NCI-H748 (cell line): ENCODE data around the gene NOP10.
"Not testable (repeated sequence)": the region's sequence is repeated elsewhere in the genome, so short reads cannot be mapped to it uniquely, and the experiment has no call there.

ENCODE experiments used
- DNase-seq: peaks from one replicate; lab custom pipeline; 2025; ENCODE audit not compliant: unreplicated experiment; lab: John Stamatoyannopoulos, UW

NOP10 gene

DNA sequence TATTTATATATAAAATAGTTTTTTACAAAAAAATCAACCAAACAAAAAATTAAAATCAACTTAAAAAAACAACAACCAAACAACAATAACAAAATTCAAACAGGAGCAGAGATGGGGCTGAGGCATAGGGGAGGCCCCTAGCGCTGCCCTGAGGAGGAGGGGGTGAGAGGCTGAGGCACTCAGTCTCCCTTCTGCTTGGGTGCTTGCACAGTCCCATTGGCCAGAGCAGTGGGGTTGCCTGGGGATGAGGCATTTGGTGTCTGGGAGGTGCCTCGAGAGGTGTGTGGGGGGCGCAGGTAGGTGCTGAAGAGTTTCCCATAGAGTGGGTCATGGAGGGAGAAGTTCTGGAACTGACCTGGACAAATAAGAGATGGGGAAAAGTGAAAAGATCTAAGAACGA is 16.0 kb upstream of the NOP10 start:
- no peak for DNase-seq

DNA sequence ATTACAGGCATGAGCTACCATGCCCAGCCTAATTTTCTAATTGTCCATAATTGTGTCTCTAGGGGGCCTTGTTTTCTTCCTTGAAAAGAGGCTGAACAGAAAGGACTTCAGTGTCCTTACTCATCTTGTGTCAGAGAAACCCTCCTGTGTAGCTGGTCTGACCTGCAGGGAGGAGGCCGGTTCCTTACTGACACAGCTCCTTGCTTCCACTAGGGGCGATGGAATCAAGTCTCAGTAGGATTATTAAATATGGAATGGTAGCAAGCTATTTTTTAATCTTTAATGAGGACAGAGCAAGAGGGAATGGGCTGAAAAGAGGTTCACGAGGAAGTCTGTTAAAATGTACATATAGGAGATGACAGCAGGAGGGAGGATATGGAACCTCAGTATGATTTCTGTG is 15.4 kb upstream of the NOP10 start:
- no peak for DNase-seq

DNA sequence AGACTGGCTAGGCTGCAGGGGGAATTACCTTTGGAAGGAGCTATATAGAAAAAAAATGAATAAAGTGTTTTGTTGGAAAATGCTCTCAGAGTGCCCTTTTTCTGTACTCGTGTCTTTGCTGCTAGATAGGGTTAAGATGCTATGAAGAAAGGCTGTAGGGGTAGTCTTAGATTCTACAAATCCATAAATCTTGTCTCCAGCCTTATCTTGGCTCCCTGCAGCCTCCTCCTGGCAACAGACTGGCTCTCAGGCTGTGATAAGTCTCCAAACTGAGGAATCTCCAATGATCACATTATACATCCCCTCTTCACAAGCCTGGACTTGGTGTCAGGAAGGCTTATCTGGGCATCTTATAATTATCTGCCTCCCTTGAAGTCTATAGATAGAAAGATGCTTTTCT is 14.7 kb upstream of the NOP10 start:
- DNase-seq = no peak

DNA sequence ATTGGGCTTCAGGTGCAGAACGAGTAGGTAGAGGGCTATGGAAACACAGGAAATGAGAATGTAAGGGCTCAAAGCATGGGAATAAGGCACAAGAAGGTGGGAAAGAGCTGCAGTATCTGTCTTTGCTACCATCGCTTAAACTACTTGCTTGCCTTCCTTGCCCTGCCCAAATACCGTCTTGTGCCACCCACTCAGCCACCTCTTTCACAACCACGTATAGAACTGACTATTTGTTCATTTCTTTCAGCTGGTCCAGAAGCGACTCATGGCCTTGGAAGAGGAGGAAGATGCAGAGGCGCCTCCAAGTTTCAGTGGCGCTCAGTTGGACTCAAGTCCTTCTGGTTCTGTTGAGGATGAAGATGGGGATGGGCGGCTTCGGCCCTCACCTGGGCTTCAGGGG is 12.3 kb upstream of the NOP10 start:
- DNase-seq = no peak

DNA sequence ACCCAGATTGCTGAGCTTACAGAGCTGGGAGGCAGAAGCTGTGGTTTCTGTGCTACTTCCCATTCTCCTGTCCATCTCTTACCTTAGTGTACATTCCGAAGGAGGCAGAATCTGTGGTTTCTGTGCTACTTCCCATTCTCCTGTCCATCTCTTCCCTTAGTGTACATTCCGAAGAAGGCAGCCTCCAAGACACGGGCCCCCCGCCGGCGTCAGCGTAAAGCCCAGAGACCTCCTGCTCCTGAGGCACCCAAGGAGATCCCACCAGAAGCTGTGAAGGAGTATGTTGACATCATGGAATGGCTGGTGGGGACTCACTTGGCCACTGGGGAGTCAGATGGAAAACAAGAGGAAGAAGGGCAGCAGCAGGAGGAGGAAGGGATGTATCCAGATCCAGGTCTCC is 11.3 kb upstream of the NOP10 start:
- DNase-seq = no peak

DNA sequence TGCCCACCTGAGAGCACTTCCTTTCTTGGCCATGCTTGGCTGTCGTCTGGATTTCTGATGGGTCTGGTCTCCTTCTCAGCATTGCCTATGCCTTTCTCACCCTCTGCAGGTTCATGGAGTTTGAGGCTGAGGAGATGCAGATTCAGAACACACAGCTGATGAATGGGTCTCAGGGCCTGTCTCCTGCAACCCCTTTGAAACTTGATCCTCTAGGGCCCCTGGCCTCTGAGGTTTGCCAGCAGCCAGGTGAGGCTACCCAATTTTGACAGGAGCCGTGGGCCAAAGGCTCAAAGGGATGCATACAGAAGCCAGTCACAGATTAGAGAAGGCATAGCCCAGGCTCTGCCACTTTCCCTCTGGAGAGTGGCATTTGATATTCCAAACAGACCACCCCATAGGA is 10.7 kb upstream of the NOP10 start:
- no peak for DNase-seq

DNA sequence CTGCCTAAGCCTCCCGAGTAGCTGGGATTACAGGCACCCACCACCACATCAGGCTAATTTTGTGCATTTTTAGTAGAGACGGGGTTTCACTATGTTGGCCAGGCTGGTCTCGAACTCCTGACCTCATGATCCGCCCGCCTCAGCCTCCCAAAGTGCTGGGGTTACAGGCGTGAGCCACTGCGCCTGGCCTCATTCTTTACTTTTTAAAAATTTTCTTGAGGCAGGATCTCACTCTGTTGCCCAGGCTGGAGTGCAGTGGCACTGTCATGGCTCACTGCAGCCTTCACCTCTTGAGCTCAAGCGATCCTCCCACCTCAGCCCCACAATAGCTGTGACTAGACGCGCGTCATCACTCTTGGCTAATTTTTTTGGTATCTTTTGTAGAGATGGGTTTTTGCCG is 10.1 kb upstream of the NOP10 start:
- DNase-seq = not testable (repeated sequence)

DNA sequence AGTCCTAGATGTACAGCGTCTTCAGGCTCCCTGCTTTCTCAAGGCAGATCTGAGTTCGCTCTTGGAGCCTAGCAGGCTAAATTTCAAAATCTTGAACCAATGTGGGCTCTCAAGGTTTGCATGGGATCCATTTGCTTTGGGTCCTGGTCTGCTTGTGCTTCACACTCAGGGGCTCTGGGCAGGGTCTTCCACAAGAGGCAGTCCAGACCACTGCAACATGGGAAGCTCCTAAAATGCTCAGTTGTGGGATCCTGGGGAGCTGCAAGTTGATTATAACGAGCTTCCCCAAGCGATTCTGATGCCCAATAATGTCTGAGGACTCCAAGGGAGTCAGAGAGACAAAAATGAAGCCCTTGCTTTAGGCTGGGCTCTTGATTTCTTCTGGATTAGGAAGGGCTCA is 6.8 kb upstream of the NOP10 start:
- DNase-seq = no peak

DNA sequence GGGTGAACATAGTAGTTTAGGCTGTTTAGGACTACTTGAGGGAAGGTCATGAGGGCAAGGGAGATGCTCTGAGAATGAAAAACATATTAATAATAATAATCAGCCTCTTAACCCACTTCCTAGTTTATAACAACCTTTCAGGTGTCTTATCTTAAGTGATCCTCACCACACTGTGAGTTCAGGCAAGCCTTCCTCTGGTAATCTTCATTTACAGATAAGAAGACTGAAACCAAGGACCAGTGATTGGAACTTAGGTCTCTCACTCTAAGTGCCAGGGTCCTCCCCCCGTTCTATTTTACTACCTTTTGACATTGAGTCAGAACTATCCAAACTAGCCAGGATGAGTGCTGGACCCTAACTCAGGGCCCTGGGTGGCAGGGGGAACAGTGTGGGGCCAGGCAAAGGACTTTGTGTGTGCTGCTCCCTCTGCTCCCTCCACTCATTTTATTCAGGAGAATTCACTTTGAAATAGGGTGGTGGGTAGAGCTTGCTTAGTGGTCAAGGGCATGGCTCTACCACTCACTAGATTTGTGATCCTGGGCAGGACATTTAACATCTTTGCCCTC is 5.9 kb upstream of the NOP10 start:
- no peak for DNase-seq

DNA sequence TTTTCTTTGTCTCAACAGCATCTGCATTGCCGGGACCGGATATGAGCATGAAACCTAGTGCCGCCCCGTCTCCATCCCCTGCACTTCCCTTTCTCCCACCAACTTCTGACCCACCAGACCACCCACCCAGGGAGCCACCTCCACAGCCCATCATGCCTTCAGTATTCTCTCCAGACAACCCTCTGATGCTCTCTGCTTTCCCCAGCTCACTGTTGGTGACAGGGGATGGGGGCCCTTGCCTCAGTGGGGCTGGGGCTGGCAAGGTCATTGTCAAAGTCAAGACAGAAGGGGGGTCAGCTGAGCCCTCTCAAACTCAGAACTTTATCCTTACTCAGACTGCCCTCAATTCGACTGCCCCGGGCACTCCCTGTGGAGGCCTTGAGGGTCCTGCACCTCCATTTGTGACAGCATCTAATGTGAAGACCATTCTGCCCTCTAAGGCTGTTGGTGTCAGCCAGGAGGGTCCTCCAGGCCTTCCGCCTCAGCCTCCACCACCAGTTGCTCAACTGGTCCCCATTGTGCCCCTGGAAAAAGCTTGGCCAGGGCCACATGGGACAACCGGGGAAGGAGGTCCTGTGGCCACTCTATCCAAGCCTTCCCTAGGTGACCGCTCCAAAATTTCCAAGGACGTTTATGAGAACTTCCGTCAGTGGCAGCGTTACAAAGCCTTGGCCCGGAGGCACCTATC is 5.2 kb upstream of the NOP10 start:
- DNase-seq = no peak

DNA sequence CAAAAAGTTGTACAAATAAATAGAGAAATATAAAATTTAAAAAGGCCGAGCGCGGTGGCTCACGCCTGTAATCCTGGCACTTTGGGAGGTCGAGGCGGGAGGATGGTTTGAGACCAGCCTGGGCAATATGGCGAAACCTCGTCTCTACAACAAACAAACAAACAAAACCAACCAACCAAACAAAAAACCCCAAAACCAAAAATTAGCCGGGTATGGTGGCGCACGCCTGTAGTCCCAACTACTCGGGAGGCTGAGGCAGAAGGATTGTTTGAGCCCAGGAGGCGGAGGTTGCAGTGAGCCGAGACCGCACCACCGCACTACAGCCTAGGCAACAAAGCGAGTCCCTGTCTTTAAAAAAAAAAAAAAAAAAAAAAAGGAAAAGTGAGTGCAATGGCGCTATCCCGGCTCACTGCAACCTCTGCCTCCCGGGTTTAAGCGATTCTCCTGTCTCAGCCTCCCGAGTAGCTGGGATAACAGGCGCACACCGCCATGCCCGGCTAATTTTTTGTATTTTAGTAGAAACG is 661 bp downstream of the NOP10 start:
- DNase-seq = not testable (repeated sequence)

DNA sequence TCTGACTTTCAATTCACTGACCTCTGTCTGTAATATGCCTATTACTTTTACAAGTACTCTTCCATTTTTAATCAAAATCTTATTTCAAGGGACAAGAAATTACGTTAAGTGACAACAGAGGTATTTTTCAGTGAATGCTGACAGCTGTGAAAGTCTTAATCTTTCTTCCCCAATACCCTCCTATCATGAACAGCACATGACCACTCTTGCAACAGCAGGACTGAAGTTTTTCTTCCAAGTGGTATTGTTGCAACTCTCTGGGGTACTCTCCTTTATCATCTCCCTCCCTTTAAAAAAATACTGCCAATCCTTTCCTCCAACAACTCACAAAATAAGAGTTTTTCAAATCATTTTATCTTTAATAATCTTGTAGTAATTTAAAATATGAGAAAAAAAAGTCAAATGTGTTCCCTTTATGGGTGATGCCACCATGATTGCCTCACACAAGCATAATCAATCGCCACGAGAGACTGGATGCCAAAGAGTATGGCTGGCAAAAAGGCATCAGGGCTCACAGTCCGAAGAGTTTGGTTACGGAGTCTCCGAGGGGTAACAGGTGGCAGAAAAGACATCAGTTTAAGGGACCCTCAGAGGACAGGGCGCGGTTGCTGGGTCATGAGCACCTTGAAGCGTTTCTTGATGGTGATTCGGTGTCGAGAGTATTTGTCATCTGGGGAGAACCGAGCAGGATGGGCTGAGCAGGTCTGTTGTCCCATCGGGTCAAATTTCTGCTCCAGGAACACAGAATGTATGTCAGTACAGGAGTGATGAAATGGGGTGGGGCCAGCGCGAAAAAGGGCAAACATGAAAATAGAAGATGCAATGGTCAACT is 1.3 kb downstream of the NOP10 start:
- no peak for DNase-seq

DNA sequence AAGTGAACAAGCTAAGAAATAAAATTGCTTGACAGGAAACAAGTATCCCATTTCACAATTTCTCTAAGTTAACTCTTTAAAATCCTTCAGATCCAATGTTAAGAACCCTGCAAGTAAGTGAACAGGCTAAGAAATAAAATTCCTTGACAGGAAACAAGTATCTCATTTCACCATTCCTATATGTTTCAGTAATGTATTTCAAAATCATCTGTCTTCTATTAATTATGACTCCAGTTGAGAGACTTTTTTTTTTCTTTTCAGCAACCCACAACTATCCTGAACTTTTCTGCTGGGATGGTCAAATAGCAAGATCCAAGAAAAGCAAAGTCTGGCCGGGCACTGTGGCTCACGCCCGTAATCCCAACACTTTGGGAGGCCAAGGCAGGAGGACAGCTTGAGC is 3.0 kb downstream of the NOP10 start:
- DNase-seq = no peak

DNA sequence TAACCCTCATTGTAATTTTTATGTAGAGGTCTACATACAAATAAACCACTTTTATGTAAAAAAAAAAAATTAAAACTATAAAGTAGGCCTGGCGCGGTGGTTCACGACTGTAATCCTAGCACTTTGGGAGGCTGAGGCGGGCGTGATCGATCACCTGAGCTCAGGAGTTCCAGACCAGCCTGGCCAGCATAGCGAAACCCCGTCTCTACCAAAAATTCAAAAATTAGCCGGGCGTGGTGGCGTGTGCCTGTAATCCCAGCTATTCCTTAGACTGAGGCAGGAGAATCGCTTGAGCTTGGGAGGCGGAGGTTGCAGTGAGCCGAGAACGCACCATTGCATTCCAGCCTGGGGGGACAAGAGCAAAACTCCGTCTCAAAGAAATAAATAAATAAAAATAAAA is 4.6 kb downstream of the NOP10 start:
- no peak for DNase-seq

DNA sequence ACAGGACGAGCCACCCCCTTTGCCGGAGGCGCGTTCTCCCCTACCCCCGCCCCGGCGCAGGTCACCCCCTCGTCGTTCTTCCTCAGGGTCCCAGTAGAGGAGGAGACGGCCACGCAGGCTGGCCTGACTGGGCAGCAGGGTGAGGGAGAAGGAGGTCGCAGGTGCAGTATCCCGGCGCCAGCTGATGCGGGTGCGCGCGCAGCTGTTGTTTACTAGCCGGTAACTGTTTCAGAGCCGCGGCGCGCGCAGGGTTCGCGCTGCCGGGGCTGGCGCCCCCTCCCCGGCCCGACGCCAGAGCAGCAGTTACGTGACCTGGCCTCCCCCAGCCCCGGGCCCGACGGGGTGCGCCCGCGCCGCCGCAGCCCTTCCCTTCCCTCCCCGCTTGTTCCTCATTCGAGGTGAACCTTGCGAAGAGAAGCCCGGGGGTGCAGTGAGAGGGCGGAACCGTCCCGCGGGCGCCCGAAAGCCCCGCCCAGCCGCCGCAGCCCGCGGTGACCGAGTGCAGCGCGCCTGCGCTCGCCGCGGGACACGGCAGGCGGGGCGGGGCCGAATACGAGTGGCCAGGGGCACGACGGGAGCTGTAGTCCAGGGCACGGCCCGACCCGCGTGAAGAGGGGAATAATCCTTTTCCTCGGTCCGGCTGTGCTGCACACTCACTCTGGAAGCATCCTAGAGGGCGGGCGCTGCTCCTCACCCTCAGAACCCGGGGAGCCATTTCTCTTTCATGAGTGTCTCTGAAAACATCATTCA is 5.2 kb downstream of the NOP10 start, which contains the start of gene SLC12A6:
TSS of gene SLC12A6 (minus strand) at position 225 of the 750 bp plus-strand sequence. CDS start 1,101 bp downstream, outside the sequence.
- peak; percentile 91 for DNase-seq

DNA sequence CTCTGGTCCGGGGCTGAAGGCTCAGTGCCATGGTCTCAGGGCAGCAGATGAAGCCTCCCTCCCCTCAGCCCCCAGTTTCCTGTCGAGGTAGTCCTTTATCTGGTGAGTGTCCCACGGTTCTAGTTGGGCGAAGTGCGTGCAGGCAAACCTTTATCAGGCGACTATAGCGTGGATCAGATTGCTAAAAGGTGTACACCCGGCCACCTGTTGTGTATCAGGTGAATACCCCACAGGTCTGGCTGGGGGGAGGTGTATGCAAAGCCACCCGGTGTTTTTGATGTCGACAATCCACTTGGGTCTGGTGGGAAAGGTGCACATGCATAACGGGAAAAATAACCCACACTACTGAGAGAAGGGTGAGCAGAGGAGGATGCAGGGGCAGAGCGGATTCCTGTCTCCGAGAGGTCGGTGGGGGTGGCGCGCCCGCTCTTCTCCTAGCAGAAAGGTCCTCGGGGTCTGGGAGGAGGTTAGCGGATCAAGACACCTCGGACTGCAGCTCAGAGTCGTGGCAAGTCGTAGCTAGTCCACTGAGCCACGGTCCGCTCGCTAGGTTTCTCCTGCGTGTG is 5.9 kb downstream of the NOP10 start:
- DNase-seq = peak; percentile 48

DNA sequence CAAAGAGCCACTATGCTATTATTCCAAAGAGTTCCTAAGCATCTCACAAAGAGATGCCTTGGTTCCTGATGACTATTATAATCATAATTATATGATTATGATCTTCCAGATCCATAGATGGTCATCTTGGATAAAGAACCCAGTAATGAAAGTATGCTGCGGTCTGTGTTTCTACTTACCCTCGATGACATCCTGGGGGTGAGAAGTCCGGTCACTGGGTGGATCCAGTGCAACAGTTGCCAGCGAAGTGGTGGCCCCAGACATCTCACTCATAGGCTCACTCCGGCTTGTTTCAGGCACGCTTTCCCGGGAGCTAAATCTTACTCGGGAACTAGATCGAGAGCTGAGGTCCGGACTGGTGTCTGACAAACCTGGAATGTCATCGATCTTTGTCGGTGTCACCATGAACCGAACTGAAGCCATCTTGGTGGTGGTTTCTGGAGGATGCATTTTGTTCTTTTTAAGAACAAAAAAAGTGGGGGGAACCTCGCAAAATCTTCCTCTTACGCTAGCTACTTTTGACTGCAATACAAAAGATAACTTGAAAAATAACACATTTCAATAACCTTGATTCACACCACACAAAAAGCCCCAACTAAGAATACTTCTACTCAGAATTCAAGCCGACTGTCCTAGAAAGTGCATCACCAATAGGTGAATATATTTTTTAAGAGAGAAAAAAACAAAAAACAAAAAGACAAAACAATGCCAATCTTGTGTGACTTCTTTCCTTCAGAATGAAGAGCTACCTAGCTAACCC is 6.5 kb downstream of the NOP10 start:
- peak; percentile 9 for DNase-seq

DNA sequence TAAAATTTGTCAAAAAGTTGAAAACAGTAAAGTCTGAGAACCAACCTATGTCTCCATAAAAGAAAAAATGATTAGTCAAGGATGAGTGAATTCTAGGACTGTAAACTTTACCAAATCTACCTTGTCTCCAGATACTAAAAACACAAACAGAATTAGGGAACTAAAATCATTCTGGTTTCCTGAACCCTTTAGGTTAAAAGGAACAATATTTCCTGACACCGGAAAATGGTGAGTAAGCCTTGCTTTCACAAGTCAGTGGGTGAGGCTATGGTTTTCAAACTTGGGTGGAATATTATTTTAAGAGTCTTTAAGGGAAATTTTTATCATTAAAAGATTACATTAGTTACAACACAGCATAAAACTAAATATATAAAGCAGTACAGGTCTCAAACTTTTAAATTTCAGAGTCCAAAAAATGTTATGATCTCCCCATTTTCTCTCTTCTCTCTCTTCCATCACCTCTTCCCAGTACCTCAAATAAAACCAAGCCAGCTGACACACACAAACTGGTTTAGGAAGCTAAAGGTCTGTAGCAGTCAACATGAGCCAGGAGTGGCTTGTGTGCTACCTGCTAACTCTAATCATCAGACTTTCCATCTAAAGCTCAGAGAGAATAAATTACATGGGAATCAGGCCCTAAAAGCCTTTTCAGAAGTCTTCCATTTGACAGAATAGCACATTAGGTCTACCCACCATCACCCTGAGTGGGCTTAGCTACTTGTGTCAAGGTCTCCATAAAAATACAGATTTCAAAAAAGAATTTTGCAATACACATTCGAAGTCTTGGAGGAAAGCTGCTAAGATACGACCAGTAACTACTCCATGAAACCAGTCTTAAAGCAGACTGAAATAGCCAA is 7.5 kb downstream of the NOP10 start:
- no peak for DNase-seq

DNA sequence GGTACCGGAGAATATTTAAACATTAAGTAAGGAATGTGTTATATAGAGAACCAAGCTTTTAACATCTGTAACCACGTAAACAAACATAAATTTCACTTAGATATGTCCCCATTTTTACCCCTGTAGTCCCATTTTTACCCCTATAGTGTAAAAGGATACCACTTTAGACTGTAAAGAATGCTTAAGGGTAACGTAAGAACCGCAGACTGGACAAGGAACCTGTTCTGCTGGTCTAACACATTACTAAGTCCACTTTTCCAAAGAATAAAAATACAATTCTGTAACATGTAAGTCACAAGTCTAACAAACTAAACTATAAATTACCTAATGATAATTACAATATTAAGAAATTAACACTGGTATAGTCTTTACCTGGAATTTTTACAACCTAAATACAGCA is 8.3 kb downstream of the NOP10 start:
- no peak for DNase-seq
